DMS 273 treated with DMSO at 0.1 percent for 48 hours (cell line): Measurements from ENCODE around the gene SCAF11.

ENCODE experiments used
- DNase-seq: peaks from one replicate; lab custom pipeline; 2025; lab: John Stamatoyannopoulos, UW

Gene SCAF11

GRCh38 chr12:45981075-45981837 is 9.1 kb downstream of the SCAF11 start:
- DNase-seq = no peak

- no peak for DNase-seq
These were observed 9.8 kb downstream of the SCAF11 start for GRCh38 chr12:45980540-45980939.

- DNase-seq = no peak
These were observed 12.3 kb downstream of the SCAF11 start for GRCh38 chr12:45978108-45978507.

DNA sequence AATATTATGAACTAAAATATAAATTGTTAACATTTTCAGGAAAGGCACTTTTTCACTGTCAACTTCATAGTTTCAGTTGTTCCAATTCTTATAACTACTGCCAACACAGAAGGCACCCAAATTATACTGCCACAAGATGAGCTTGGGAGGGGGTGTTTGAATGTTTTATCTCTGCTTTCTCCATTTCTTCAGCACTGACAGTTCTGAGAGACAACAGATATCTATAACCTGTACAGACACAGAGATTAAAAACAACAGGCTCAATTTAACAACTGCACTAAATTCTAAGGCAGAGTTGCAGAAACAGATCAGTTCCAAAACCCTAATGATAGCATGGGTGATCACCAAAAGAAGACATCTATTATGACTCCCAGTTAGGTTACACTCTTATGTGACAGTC is 12.8 kb downstream of the SCAF11 start:
- DNase-seq = no peak

DNA sequence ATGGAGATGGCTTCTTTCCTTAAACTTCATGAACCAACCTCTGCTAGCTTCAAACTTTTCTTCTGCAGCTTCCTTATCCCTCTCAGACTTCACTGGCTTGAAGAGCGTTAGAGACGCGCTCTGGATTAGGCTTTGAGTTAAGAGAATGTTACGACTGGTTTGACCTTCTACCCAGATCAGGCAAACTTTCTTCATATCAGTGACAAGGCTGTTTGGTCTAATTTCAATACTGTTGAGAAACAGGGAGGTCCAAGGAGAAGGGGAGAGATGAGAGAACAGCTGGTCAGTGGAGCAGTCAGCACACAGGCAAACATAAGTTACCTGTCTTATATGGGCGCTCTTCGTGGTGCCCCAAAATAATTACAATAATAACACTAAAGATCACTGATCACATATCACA is 14.9 kb downstream of the SCAF11 start:
- DNase-seq = no peak

GRCh38 chr12:45974883-45975282 is 15.5 kb downstream of the SCAF11 start:
- DNase-seq = no peak

DNA sequence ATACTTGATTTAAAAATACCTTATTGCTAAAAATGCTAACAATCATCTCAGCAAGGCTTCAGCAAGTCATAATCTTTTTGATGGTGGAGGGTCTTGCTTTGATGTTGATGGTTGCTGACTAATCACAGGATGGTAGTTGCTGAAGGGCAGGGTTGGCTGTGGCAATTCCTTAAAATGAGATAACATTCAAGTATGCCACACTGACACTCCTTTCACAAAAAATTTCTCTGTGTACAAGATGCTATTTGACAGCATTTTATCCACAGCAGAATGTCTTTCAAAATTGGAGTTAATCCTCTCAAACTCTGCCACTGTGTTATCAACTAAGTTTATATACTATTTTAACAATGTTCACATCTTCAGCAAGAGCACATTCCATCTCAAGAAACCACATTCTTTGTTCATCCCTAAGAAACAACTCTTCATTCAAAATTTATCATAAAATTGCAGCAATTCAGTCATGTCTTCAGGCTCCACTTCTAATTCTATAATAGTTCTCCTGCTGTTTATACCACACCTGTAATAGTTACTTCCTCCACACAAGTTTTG is 16.1 kb downstream of the SCAF11 start:
- no peak for DNase-seq

GRCh38 chr12:45973526-45973925 is 16.8 kb downstream of the SCAF11 start:
- DNase-seq = no peak

DNA sequence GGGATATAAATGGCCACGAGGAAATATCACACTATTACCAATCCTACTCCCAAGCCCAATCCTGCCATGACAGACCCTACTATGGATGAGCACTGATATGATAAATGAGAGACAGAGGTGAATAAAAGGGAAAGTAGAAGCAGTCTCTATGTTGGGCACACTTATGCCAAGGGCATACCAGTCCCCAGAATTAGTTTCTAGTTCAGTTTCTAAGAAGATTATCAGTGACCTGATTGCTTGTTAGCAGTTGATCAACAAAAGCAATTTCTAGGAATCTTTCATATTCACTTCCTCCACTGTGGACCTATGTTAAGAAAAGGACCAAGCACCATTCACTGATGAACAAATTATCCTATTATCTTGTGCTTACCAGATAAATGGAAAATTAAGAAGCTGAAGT is 20.0 kb downstream of the SCAF11 start:
- DNase-seq = no peak

DNA sequence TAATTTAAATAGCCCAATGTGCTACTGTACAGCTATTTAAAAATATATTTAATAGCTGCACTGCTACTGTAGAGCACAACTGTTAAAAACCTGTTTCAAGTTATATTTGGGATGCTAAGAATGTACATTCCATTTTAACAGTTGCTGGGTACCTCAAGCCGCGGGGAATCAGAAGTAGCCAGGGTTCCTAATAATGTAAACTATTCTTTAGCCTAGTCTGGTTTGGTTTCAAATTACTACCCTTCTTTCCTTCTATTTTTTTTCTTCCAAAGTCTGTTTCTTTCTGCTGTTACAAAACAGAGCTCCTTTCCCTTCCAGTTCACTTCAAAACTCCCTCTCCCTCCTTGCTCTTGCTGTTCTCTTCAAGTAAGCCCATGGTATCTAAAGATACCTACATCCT is 21.3 kb downstream of the SCAF11 start:
- DNase-seq = no peak

DNA sequence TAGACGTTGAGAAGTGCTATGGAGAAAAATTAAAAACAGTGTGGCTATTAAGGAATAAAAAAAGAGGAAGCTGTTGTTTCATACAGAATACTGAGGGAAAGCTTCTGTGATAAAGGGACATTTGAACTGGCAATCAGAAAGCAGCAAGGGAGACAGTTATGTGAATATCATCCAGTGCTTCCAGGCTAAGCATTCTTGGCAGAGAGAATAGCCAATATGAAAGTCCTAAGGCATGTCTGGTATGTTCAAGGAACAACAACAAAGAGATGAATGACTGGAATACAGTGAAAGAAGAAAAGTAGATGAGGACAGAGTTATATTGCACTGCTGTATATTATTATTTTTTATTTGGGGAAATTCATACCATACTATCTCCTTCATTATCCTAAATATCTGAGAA is 23.9 kb downstream of the SCAF11 start:
- DNase-seq = no peak

DNA sequence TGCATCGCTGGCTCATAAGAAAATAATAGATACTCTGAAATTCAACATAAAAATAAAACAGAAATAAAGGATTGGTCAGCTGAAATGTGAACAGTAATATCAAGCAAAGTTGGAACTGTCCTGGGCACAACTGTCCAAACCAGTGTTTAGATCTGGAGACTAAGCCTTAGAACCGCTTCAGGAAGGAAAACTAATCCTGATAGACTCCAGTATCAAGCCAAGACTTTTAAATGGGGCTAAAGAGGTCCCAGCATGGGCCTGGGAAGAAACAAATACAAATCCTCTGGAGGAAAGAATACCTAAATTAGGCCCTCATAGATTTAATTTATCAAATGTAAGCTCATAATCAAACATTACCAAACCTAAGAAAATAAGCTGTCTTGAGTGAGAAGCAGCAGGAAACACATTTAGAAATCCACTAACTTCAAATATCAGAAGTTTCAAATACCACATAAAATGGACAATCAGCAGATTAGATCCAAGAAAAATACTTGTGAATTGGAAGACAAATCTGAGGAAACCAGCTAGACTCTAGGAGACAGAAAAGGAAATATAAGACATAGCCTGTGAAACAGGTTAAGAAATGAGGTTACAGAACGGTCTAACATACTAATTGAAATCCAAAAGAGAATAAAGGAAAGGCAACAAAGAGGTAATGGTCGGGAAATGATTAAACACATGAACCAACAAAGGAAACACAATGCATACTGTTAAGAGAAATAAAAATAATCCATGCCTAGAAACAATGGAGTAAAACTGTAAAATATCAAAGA is 27.6 kb downstream of the SCAF11 start:
- DNase-seq = no peak

GRCh38 chr12:45959728-45960127 is 30.6 kb downstream of the SCAF11 start:
- DNase-seq = no peak

DNA sequence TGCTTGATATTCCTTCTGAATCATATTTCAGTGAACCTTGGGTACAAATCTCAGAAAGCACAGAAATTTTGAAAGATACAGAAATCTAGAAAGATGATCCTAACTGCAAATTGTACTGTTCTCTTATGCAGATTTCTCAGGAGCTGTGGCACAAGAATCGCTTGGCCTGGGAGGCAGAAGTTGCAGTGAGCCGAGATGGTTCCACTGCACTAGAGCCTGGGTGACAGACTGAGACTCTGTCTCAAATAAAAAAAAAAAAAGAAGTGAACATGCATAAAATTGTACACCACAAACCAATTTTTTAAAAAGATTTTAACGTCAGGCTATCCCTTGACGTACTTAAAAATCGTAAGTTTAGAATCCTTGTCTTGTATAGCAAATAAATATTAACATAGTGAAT is 31.3 kb downstream of the SCAF11 start:
- DNase-seq = no peak

DNA sequence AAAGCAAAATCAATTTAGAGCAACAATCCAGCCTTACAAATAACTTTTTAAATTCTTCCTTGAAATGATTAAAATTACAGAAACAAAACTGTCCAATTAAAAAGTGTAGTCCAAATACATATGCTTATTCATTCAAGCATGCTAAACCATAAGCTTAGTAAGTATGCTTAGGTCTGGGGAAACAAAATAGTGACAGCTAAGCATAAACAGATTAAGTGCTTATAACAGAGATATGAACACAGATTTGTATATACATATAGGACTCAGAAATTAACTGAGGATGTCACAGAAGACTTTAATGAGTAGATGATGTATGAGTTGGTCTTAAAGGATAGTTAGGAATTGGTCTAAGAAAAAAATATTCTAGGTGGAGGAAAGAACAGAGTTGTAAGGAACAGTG is 41.8 kb downstream of the SCAF11 start:
- no peak for DNase-seq

DNA sequence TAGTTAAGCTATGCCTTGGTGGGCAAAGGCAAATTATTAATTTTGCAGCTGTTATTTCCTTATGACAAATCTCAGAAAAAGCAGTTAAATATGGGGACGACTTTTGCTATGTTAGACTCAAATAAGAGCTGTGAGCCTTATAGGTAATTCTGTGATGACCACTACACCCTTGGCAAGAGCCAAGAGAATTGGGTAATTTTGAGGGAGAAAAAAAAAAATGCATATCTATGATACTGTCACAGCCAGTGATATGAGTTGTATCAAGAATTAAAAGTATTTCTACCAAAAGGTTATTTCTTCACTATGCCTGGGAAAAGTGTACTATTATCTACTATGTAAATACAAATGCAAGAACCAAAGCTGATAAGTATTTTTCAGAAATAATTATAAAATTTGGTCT is 43.9 kb downstream of the SCAF11 start:
- DNase-seq = no peak

- DNase-seq = no peak
These were observed 45.6 kb downstream of the SCAF11 start for GRCh38 chr12:45944771-45945170.

GRCh38 chr12:45939759-45940158 is 50.6 kb downstream of the SCAF11 start:
- no peak for DNase-seq

GRCh38 chr12:45938566-45938965 is 51.8 kb downstream of the SCAF11 start:
- DNase-seq = no peak

DNA sequence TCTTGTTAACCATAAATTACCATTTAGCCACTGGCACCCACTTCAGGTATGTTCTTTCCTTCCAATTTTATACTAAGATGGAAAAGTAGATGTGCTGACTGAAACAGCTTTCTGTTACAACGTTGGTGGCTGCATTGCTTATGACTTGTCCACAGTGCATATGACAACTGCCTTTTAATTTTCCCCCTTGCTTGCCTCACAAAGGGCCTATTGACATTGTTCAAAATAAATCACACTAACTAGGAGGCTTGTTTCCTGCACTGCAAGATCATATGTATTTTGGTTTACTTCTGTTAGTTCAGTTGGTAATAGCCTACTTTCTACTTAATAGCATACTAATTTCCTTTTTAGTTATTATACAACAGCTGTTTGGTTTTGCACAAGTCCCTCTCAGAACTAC is 55.4 kb downstream of the SCAF11 start:
- no peak for DNase-seq

DNA sequence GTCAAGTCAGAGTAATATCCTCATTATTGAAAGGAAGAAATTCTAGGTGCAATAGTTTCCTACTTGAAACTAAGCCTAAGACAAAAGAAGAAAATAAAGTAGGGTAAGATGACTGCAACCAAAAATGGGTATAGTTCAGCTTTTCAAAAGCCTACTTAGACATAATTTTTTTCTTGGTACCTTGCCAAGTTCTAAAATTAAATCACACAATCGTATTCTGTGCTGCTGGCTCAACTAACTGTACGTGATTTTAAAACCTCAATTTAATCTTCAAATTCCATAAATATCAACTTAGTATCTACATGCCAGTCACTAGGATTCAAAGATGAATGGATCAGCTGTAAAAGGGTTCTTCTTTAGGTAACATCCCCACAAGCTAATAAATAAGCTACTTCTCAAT is 56.9 kb downstream of the SCAF11 start:
- no peak for DNase-seq

GRCh38 chr12:45930369-45930768 is 60.0 kb downstream of the SCAF11 start:
- DNase-seq = no peak

DNA sequence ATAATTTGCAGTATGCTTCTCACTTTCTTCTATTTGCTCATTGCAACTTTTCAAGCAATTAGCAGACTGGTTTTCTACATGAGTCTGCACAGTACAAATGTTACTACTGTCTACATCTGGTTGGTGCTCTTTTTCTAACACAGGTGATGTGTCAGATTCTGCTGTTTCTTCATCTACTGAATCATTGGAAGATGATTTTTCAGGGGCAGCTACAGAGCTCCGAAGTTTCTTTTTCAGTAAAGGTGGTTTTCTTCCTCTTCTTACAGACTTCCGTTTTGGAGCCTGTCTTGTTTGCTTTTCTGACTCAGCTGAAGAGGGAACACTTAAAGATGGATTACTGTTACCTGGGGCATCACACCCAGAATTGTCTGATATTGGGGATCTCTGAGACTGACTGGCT is 62.1 kb downstream of the SCAF11 start:
- DNase-seq = no peak
